Left ventricle myocardium inferior (tissue), 1 donor: Measurements from ENCODE around the gene ZNRD2. TPM values are rescaled to one million over a fixed set of nuclear protein-coding genes. Genes with fewer than 3 reads are reported as not detected.

Experiments
- DNase-seq: peaks from one replicate; pipeline ENCODE4 v3.0.0-alpha.2; 2020
- H3K27ac ChIP-seq: fragments of 200-600 bp; replicated peaks from 2 replicates; pipeline ENCODE4 v1.8.0; 2021
- H3K27me3 ChIP-seq: fragments of 200-600 bp; 2 replicates; pipeline ENCODE4 v1.8.0; 2021; ENCODE audit warnings: low read depth
- H3K36me3 ChIP-seq: fragments of 200-600 bp; 2 replicates; pipeline ENCODE4 v1.8.0; 2021
- H3K4me1 ChIP-seq: fragments of 200-600 bp; 2 replicates; pipeline ENCODE4 v1.8.0; 2021
- H3K4me3 ChIP-seq: fragments of 200-600 bp; 2 replicates; pipeline ENCODE4 v1.8.0; 2021; ENCODE audit warnings: mild to moderate bottlenecking, moderate library complexity
- H3K9me3 ChIP-seq: fragments of 200-600 bp; replicated peaks from 2 replicates; pipeline ENCODE4 v1.8.0; 2021
- CTCF ChIP-seq: fragments of 200-600 bp; IDR thresholded peaks from 2 replicates; pipeline ENCODE4 v1.8.0; 2021; ENCODE audit warnings: antibody characterized with exemption, mild to moderate bottlenecking, borderline replicate concordance
- intact Hi-C: fragments of 100-400 bp; cut with micrococcal nuclease; formaldehyde crosslinking; loops from one replicate; pipeline ENCODE4 v1.11.0; 2022
- total RNA-seq: library from RNA; stranded (reverse); fragmentation: NEBNext Ultra II Directional; extraction: Animal tissue kit (Norgen Biotek cat#: 25700); gene quantifications from one replicate; pipeline ENCODE4 v1.2.1, GENCODE V29; 2021
- donor health status: DM: no; HTN: yes; CAD: no; lungs with severe emphysema.

Gene ZNRD2
- total RNA-seq, 1 donor from 2014 or later = 21.1 TPM

GRCh38 chr11:65538232-65538914 is 31.9 kb upstream of the ZNRD2 start:
- intact Hi-C loops = loop anchor here (10.0 kb wide), 1 partner anchor 56 kb away; the partner anchor contains the start of gene KCNK7
- H3K4me3 ChIP-seq = no peak overlapping the region
- no peak for DNase-seq
- no peak overlapping the region for H3K27ac ChIP-seq
- H3K4me1 ChIP-seq = peaks cover 29% of the 10 kb centered on the region
- no peak for TF ChIP-seq CTCF
- H3K36me3 ChIP-seq = peaks cover 45% of the 10 kb centered on the region
- no peaks in the 10 kb centered on the region for H3K27me3 ChIP-seq
- H3K9me3 ChIP-seq = no peaks in the 10 kb centered on the region

GRCh38 chr11:65538915-65539743 is 31.1 kb upstream of the ZNRD2 start:
- intact Hi-C loops = loop anchor here (10.0 kb wide), 1 partner anchor 56 kb away; the partner anchor contains the start of gene KCNK7
- Histone ChIP-seq H3K36me3 (peaks cover 38% of the 10 kb centered on the region), H3K27me3 (no peaks in the 10 kb centered on the region), H3K27ac (peak overlapping the region; percentile 94), H3K9me3 (no peaks in the 10 kb centered on the region), H3K4me3 (peak overlapping the region; percentile 65), H3K4me1 (peaks cover 29% of the 10 kb centered on the region)
- no peak for DNase-seq
- TF ChIP-seq CTCF = no peak

GRCh38 chr11:65539744-65540289 is 30.5 kb upstream of the ZNRD2 start:
- Histone ChIP-seq H3K27ac (peak overlapping the region; percentile 94), H3K36me3 (peaks cover 36% of the 10 kb centered on the region), H3K27me3 (no peaks in the 10 kb centered on the region), H3K9me3 (no peaks in the 10 kb centered on the region), H3K4me3 (peak overlapping the region; percentile 65), H3K4me1 (peaks cover 29% of the 10 kb centered on the region)
- no peak for DNase-seq
- intact Hi-C loops = loop anchor here (10.0 kb wide), 1 partner anchor 55 kb away; the partner anchor contains the start of gene KCNK7
- TF ChIP-seq CTCF = no peak

- H3K4me3 ChIP-seq = peak overlapping the region; percentile 65
- intact Hi-C loops = no loop called here
- no peaks in the 10 kb centered on the region for H3K27me3 ChIP-seq
- DNase-seq = peak; percentile 93
- H3K9me3 ChIP-seq = no peaks in the 10 kb centered on the region
- H3K36me3 ChIP-seq = peaks cover 35% of the 10 kb centered on the region
- peaks cover 29% of the 10 kb centered on the region for H3K4me1 ChIP-seq
- peak; percentile 88 for TF ChIP-seq CTCF
- peak overlapping the region; percentile 94 for H3K27ac ChIP-seq
Observed at GRCh38 chr11:65540290-65541092, 29.8 kb upstream of the ZNRD2 start.
